Tibial nerve (tissue), 4 donors: Measurements from ENCODE around the gene MCOLN2.

Experiments used
- EP300 ChIP-seq, 2 donors: sonication (generic); formaldehyde crosslinking; IDR thresholded peaks; one replicate each; pipeline ENCODE4 v1.6.1; 2017; ENCODE audit warnings: antibody characterized with exemption in 2 of 2, mild to moderate bottlenecking in 1 of 2
- TF ChIP-seq, protein P1 (sequence below), 5 experiments: fragments of 200-600 bp in 3 of 5; fragments of 450-650 bp in 2 of 5; sonication (generic) in 3 of 5; IDR thresholded peaks; one replicate each; pipeline ENCODE4 v1.5.1; 2016 to 2019; ENCODE audit warnings: antibody characterized with exemption in 5 of 5, mild to moderate bottlenecking in 3 of 5, moderate library complexity in 2 of 5

DNA sequence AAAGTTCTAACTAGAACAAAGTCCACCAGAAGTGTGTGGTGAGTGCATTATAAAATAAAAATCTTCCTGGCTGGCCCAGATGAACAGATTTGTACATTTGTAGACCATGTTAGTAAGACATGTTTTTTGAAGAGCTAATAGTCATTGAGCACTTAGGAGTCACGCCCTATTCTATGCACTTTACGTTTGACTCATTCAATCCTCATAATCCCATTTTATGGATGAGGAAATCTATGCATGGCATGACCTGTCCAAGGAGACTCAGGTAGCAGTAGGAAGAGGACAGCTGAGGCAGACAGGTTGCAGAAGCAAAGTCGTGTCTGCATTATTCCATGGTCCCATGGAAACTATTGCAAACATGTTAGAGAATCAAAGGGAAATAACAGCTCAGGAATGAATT lies 73.6 kb downstream of the MCOLN2 start:
- TF ChIP-seq, protein P1, sequence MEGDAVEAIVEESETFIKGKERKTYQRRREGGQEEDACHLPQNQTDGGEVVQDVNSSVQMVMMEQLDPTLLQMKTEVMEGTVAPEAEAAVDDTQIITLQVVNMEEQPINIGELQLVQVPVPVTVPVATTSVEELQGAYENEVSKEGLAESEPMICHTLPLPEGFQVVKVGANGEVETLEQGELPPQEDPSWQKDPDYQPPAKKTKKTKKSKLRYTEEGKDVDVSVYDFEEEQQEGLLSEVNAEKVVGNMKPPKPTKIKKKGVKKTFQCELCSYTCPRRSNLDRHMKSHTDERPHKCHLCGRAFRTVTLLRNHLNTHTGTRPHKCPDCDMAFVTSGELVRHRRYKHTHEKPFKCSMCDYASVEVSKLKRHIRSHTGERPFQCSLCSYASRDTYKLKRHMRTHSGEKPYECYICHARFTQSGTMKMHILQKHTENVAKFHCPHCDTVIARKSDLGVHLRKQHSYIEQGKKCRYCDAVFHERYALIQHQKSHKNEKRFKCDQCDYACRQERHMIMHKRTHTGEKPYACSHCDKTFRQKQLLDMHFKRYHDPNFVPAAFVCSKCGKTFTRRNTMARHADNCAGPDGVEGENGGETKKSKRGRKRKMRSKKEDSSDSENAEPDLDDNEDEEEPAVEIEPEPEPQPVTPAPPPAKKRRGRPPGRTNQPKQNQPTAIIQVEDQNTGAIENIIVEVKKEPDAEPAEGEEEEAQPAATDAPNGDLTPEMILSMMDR (IDR thresholded peaks at IDR 0.05) = no peak
- TF ChIP-seq EP300 (IDR thresholded peaks at IDR 0.05) = no peak
